H1 (cell line): Measurements from ENCODE around the gene EXD3. TPM values are rescaled to one million over a fixed set of nuclear protein-coding genes. Genes with fewer than 3 reads are reported as not detected.

Source experiments
- CTCF ChIA-PET: fragments of 300-600 bp; sonication (Branson Sonifier 250); formaldehyde crosslinking; loops from one replicate; lab custom pipeline; 2021; ENCODE audit not compliant: partially characterized antibody; lab: Charles Lee
- POLR2A ChIA-PET: fragments of 300-600 bp; sonication (Branson Sonifier 250); formaldehyde crosslinking; loops from one replicate; lab custom pipeline; 2021; ENCODE audit warnings: inconsistent platforms; ENCODE audit not compliant: partially characterized antibody; lab: Charles Lee
- DNase-seq, 2 experiments: peaks; one replicate each; pipeline versions ENCODE4 v3.0.0 to v3.0.0-alpha.2; 2010 to 2022; ENCODE audit warnings: low spot score in 2 of 2, low read depth in 1 of 2, mixed read lengths in 1 of 2
- FAIRE-seq: peaks from 2 replicates; lab custom pipeline; 2011; peaks lifted over from hg19 to GRCh38; lab: Jason Lieb, UNC
- H2AFZ ChIP-seq: 2 replicates; pipeline ENCODE4 v1.8.1; 2012; ENCODE audit warnings: low read length, inconsistent platforms
- H2AK5ac ChIP-seq: 2 replicates; pipeline ENCODE4 v1.6.1; 2013; ENCODE audit warnings: low read depth, low read length
- H2BK120ac ChIP-seq: replicated peaks from 2 replicates; pipeline ENCODE3; 2013; ENCODE audit warnings: low read depth, low read length, inconsistent platforms
- H2BK12ac ChIP-seq: 2 replicates; pipeline ENCODE4 v1.6.1; 2013; ENCODE audit warnings: low read depth, low read length
- H2BK15ac ChIP-seq: 2 replicates; pipeline ENCODE4 v1.6.1; 2013; ENCODE audit warnings: low read length
- H2BK20ac ChIP-seq: 2 replicates; pipeline ENCODE4 v1.6.1; 2013; ENCODE audit warnings: low read length
- H2BK5ac ChIP-seq: 2 replicates; pipeline ENCODE4 v1.6.1; 2013; ENCODE audit warnings: low read depth, low read length
- H3K14ac ChIP-seq: 2 replicates; pipeline ENCODE4 v1.6.1; 2013; ENCODE audit warnings: inconsistent platforms; ENCODE audit not compliant: insufficient read length
- H3K18ac ChIP-seq: 2 replicates; pipeline ENCODE4 v1.6.1; 2013; ENCODE audit warnings: low read length; ENCODE audit errors: extremely low read depth
- H3K23ac ChIP-seq: 2 replicates; pipeline ENCODE4 v1.6.1; 2013; ENCODE audit warnings: inconsistent platforms; ENCODE audit not compliant: insufficient read length
- H3K23me2 ChIP-seq: 2 replicates; pipeline ENCODE4 v1.6.1; 2013; ENCODE audit warnings: low read depth, low read length
- H3K27ac ChIP-seq: 2 replicates; pipeline ENCODE4 v1.6.1; 2011; ENCODE audit warnings: low read depth, low read length, inconsistent platforms
- H3K27me3 ChIP-seq, 4 experiments: replicated peaks in 1 of 4; 1 replicate in 1 of 4; 2 replicates in 3 of 4; pipeline versions ENCODE4 v1.6.1 to v1.8.1; 2011 to 2013; ENCODE audit warnings: low read length in 3 of 4, mild to moderate bottlenecking in 3 of 4, inconsistent platforms in 2 of 4, mixed read lengths in 2 of 4, moderate library complexity in 1 of 4; ENCODE audit not compliant: control insufficient read depth in 3 of 4, insufficient read depth in 3 of 4; ENCODE audit errors: extremely low read depth in 1 of 4
- H3K36me3 ChIP-seq, 4 experiments: 2 replicates each; pipeline versions ENCODE4 v1.6.1 to v1.8.1; 2011 to 2013; ENCODE audit warnings: mild to moderate bottlenecking in 4 of 4, low read length in 3 of 4, moderate library complexity in 2 of 4, control low read depth in 1 of 4, inconsistent platforms in 1 of 4; ENCODE audit not compliant: insufficient read depth in 4 of 4, control insufficient read depth in 2 of 4
- H3K4ac ChIP-seq: replicated peaks from 2 replicates; pipeline ENCODE3; 2013; ENCODE audit warnings: low read length, low read depth, mixed read lengths, inconsistent platforms; ENCODE audit not compliant: insufficient read length
- H3K4me1 ChIP-seq, 4 experiments: replicated peaks in 1 of 4; 1 replicate in 1 of 4; 2 replicates in 3 of 4; pipeline versions ENCODE4 v1.6.1 to v1.8.1; 2011 to 2013; ENCODE audit warnings: low read length in 3 of 4, inconsistent platforms in 2 of 4, mixed read lengths in 1 of 4; ENCODE audit not compliant: insufficient read depth in 4 of 4, control insufficient read depth in 3 of 4
- H3K4me2 ChIP-seq, 2 experiments: 2 replicates each; pipeline versions ENCODE4 v1.6.1 to v1.8.1; 2011 to 2013; ENCODE audit warnings: low read depth in 2 of 2, low read length in 2 of 2, control low read depth in 1 of 2, inconsistent platforms in 1 of 2, mild to moderate bottlenecking in 1 of 2; ENCODE audit not compliant: insufficient read depth in 1 of 2
- H3K4me3 ChIP-seq, 4 experiments: fragments of 200-600, 300-600 bp in 1 of 4; sonication (generic), shearing (Covaris generic), sonication (Bioruptor Twin) in 1 of 4; 2 replicates each; pipeline versions ENCODE4 v1.5.1 to v1.8.1; 2011 to 2016; ENCODE audit warnings: low read length in 4 of 4, low read depth in 3 of 4, control low read depth in 2 of 4, inconsistent platforms in 2 of 4, mild to moderate bottlenecking in 2 of 4, mixed read lengths in 1 of 4, moderate library complexity in 1 of 4; ENCODE audit not compliant: insufficient read depth in 2 of 4; ENCODE audit errors: extremely low read depth in 1 of 4
- H3K56ac ChIP-seq: replicated peaks from 2 replicates; pipeline ENCODE3; 2013; ENCODE audit warnings: low read depth, mild to moderate bottlenecking, mixed read lengths, low read length, inconsistent platforms; ENCODE audit not compliant: insufficient read length
- H3K79me1 ChIP-seq: 2 replicates; pipeline ENCODE4 v1.6.1; 2013; ENCODE audit warnings: low read depth, low read length, control low read depth
- H3K79me2 ChIP-seq, 2 experiments: 2 replicates each; pipeline versions ENCODE4 v1.6.1 to v1.8.1; 2012 to 2013; ENCODE audit warnings: low read length in 2 of 2, mild to moderate bottlenecking in 2 of 2, inconsistent platforms in 1 of 2; ENCODE audit not compliant: insufficient read depth in 2 of 2, control insufficient read depth in 1 of 2
- H3K9ac ChIP-seq, 4 experiments: replicated peaks in 1 of 4; 1 replicate in 1 of 4; 2 replicates in 3 of 4; pipeline versions ENCODE4 v1.6.1 to v1.8.1; 2011 to 2013; ENCODE audit warnings: low read depth in 3 of 4, low read length in 3 of 4, control low read depth in 2 of 4, mild to moderate bottlenecking in 2 of 4, moderate library complexity in 2 of 4, inconsistent platforms in 1 of 4; ENCODE audit errors: extremely low read depth in 1 of 4
- H3K9me3 ChIP-seq, 2 experiments: 2 replicates each; pipeline versions ENCODE4 v1.6.1 to v1.8.1; 2012 to 2013; ENCODE audit warnings: mild to moderate bottlenecking in 2 of 2, moderate library complexity in 2 of 2, control low read depth in 1 of 2, inconsistent platforms in 1 of 2, low read depth in 1 of 2, low read length in 1 of 2, mixed read lengths in 1 of 2; ENCODE audit not compliant: insufficient read depth in 2 of 2
- H4K20me1 ChIP-seq, 2 experiments: replicated peaks in 1 of 2; 2 replicates each; pipeline versions ENCODE3 to v1.8.1; 2011 to 2013; ENCODE audit warnings: inconsistent platforms in 2 of 2, low read length in 2 of 2, mild to moderate bottlenecking in 1 of 2; ENCODE audit not compliant: insufficient read depth in 2 of 2, control insufficient read depth in 1 of 2
- H4K5ac ChIP-seq: 2 replicates; pipeline ENCODE4 v1.6.1; 2013; ENCODE audit warnings: low read length, low read depth, mixed read lengths, inconsistent platforms; ENCODE audit not compliant: insufficient read length
- H4K8ac ChIP-seq: 2 replicates; pipeline ENCODE4 v1.8.0; 2013; ENCODE audit warnings: mild to moderate bottlenecking, moderate library complexity, low read length, inconsistent platforms; ENCODE audit not compliant: insufficient read depth; ENCODE audit errors: extremely low read depth
- H4K91ac ChIP-seq: replicated peaks from 2 replicates; pipeline ENCODE3; 2013; ENCODE audit warnings: low read length, mixed read lengths, inconsistent platforms; ENCODE audit not compliant: insufficient read length
- CBX5 ChIP-seq: fragments of 300-800, 300-1000 bp; sonication (generic); IDR thresholded peaks from 2 replicates; pipeline ENCODE4 v1.7.1; 2016; ENCODE audit warnings: antibody characterized with exemption, low read length, low read depth
- JUND ChIP-seq: IDR thresholded peaks from 2 replicates; pipeline ENCODE4 v1.6.1; 2011; ENCODE audit warnings: mild to moderate bottlenecking, improper control_type of control experiment, low read length
- KDM5A ChIP-seq: fragments of 200-600 bp; IDR thresholded peaks from 2 replicates; pipeline ENCODE4 v1.7.1; 2012; ENCODE audit warnings: mild to moderate bottlenecking, low read length, inconsistent platforms, mixed read lengths
- SP2 ChIP-seq: IDR thresholded peaks from 2 replicates; pipeline ENCODE4 v1.6.1; 2012; ENCODE audit warnings: mild to moderate bottlenecking, low read length, inconsistent platforms
- TCF12 ChIP-seq: IDR thresholded peaks from 2 replicates; pipeline ENCODE4 v1.6.1; 2011; ENCODE audit warnings: low read depth, mild to moderate bottlenecking, low read length
- WGBS, 2 experiments: shearing (Covaris generic) in 1 of 2; methylation state at CpG; one replicate each; pipeline versions ENCODE4 v1.1.6 to v1.1.7; 2013 to 2015; ENCODE audit warnings: low lambda C conversion rate in 2 of 2, mixed read lengths in 2 of 2, inconsistent platforms in 1 of 2, low coverage in 1 of 2, missing lambda C conversion rate in 1 of 2; ENCODE audit not compliant: insufficient replicate concordance in 2 of 2, insufficient coverage in 1 of 2, insufficient read length in 1 of 2; ENCODE audit errors: extremely low coverage in 1 of 2, missing lambda C conversion rate in 1 of 2; 5-methylcytosine and 5-hydroxymethylcytosine counted together
- polyA plus RNA-seq, 7 experiments: library from polyadenylated mRNA; depleted of rRNA in 3 of 7; stranded (reverse) in 5 of 7; unstranded in 2 of 7; fragments of >200 nt in 5 of 7; fragments of 200-250 nt in 2 of 7; gene quantifications; 1 replicate in 5 of 7; 2 replicates in 1 of 7; 4 replicates in 1 of 7; pipeline versions ENCODE4 v1.2.1 to v1.2.3, GENCODE V29; 2011 to 2013; ENCODE audit warnings: missing spikeins in 2 of 7, mixed read lengths in 2 of 7
- total RNA-seq: library from RNA; stranded (reverse); fragmentation: NEBNext Ultra II Directional; extraction: Animal tissue kit (Norgen Biotek cat#: 25700); gene quantifications from 2 replicates; pipeline ENCODE4 v1.2.1, GENCODE V29; 2021

Gene EXD3
- total and polyA plus RNA-seq, 2 of the 8 experiments (the other 6 are each of a cell fraction or from before 2014, with no cell fraction given), result 7.2 to 9.4 TPM

- no peak overlapping the region for H4K91ac ChIP-seq
- H2BK20ac ChIP-seq, result no peak overlapping the region
- H3K36me3 ChIP-seq, result no peaks in the 10 kb centered on the region
- POLR2A ChIA-PET, result no interaction called here
- no peaks in the 10 kb centered on the region for H3K79me2 ChIP-seq
- no peak for TF ChIP-seq KDM5A
- TF ChIP-seq TCF12, result no peak
- TF ChIP-seq JUND, result no peak
- no peak for TF ChIP-seq SP2
- no peak for TF ChIP-seq CBX5
- FAIRE-seq, result no peak
- H2AK5ac ChIP-seq, result no peak overlapping the region
- peaks cover 0 to 1% of the 10 kb centered on the region in 2 experiments for H4K20me1 ChIP-seq
- no peaks in the 10 kb centered on the region; a peak in 1 of 7 replicates for H3K4me1 ChIP-seq
- no peak for DNase-seq
- H3K27me3 ChIP-seq, result 0 out of 7 replicates have a peak, but pooled peaks cover 0 to 2% (median 0%) of the 10 kb centered on the region in 4 experiments
- H2BK12ac ChIP-seq, result no peak overlapping the region
- H3K23ac ChIP-seq, result no peak overlapping the region
- no peak overlapping the region for H3K14ac ChIP-seq
- H3K18ac ChIP-seq, result no peak overlapping the region
- no peak overlapping the region for H3K4me3 ChIP-seq
- no peak overlapping the region for H2BK5ac ChIP-seq
- no peaks in the 10 kb centered on the region for H3K9me3 ChIP-seq
- no peak overlapping the region for H4K8ac ChIP-seq
- no peak overlapping the region for H2BK15ac ChIP-seq
- no peak overlapping the region for H3K27ac ChIP-seq
- no peaks in the 10 kb centered on the region for H3K79me1 ChIP-seq
- no peak overlapping the region for H3K9ac ChIP-seq
- WGBS, 2 experiments, result 94% methylated on average over 3 of the region's 7 CpGs; no CpG with 5 or more reads in 1 of the 2 experiments
- CTCF ChIA-PET, result no interaction called here
- H4K5ac ChIP-seq, result no peak overlapping the region
- no peak overlapping the region for H2BK120ac ChIP-seq
- H3K56ac ChIP-seq, result no peak overlapping the region
- H2AFZ ChIP-seq, result no peak overlapping the region
- H3K23me2 ChIP-seq, result no peaks in the 10 kb centered on the region
- no peak overlapping the region for H3K4ac ChIP-seq
- no peak overlapping the region for H3K4me2 ChIP-seq
Measured at GRCh38 chr9:137380606-137381005, 42.4 kb downstream of the EXD3 start.
